GM18867 (cell line): ENCODE data around the gene SLC16A11.
A peak's percentile ranks its signal among the peaks of the same experiment; 100 is the strongest.
"Not testable (repeated sequence)": the region's sequence is repeated elsewhere in the genome, so short reads cannot be mapped to it uniquely, and the experiment has no call there.

Experiments used
- ATAC-seq: cut with Tn5 transposase; IDR thresholded peaks from one replicate; pipeline ENCODE4 v1.9.1; 2021; ENCODE audit warnings: mild to moderate bottlenecking, moderate library complexity; ENCODE audit not compliant: unreplicated experiment

The SLC16A11 gene

GRCh38 chr17:7058831-7059447 lies 15.0 kb upstream of the SLC16A11 start:
- ATAC-seq, result no peak

DNA sequence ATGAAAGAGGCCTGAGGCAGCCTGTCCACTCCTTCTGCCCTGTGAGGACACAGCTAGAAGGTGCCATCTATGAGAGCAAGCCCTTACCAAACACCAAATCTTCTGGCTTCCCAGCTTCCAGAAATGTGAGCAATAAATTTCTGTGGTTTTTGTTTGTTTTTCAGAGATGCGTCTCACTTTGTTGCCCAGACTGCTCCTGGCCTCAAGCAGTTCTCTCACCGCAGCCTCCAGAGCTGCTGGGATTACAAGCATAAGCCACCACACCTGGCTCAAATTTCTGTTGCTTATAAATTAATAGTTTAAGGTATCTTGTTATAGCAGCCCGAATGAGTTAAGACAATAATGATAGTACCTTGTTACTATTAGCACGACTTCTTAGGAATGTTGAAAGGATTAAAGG lies 12.5 kb upstream of the SLC16A11 start:
- ATAC-seq, result no peak

- not testable (repeated sequence) for ATAC-seq
Observed at GRCh38 chr17:7050583-7050982, 6.7 kb upstream of the SLC16A11 start.

DNA sequence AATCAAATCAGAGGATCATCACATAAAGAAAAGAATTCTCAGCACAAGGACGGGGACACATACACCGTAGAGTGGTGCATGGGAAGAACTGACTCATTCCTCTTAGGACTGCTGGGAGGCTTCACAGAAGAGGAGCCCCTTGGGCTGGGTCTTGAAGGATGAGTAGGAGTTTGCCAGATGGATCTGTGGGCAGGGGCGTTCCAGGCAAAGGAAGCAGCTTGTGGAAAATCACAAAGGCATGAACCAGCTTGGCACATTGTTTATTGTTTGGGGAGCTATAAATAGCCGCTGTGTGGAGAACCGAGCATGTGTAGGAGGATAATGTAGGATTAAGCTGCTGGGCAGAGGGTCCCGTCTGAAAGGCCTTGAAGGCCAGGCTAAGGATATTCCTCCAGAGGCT lies 5.1 kb upstream of the SLC16A11 start:
- ATAC-seq, result no peak

DNA sequence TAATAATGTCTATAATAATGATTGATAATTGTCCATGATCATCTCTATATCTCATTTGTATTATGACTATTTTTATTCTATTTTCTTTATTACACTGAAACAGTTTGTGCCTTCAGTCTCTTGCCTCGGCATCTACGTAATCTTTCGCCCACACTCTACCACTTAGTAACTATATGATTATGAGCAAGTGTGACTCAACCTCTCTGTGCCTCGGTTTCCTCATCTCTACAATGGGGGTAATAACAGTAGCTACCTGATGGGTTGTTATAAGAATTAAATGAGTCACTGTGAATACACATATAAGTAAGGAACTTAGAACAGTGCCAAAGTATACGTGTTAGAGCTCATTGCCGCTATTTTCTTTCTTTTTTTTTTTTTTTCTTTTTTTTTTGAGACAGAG lies 3.7 kb upstream of the SLC16A11 start:
- ATAC-seq, result no peak

DNA sequence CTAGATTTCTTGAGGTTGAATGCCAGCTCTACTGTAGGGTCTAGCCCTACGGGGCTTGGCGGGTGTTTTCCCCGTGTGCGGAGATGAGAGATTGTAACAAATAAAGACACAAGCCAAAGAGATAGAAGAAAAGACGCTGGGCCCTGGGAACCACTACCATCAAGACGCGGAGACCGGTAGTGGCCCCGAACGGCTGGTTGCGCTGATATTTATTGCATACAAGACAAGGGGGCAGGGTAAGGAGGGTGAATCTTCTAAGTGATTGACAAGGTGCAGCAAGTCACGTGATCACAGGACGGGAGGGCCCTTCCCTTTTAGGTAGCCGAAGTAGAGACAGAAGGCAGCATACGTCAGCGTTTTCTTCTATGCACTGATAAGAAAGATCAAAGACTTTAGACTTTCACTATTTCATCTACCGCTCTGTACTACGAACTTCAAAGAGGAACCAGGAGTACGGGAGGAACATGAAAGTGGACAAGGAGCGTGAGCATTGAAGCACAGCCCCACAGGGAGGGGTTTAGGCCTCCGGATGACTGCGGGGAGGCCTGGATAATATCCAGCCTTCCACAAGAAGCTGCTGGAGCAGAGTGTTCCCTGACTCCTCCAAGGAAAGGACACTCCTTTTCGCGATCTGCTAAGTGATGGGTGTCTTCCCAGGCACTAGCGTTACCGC lies 3.0 kb upstream of the SLC16A11 start:
- ATAC-seq, result not testable (repeated sequence)

DNA sequence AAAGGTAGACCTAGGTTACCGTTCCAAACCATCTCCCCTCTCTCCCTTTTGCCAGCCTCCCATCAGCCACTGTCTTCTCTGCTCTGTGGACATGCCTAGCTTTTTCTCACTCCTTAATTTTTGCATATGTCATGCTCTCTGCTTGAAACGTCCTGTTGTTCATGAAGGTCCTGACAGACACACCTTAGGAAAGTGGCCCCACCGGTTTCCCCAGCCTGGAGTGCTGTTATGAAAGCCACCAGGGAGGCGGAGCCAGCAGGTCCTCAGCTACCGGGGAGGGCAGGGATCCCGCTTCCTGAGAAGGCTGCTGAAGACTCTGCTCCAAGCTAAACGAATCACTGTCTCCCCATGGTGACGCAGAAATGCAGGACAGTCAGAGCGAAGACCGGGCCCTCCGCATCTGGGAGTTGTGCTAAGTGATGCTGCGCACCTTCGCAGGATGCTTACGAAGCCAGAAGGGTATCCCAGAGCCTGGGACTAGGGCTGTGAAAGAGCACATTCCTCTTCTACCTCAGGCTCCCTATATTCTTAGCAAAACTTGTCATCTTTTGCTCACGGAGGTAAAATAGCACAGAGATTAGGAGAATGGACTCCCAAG lies 2.3 kb upstream of the SLC16A11 start:
- ATAC-seq, result no peak

- ATAC-seq, result no peak
Observed at GRCh38 chr17:7045492-7046126, 1.7 kb upstream of the SLC16A11 start.

GRCh38 chr17:7043182-7043496 lies 753 bp downstream of the SLC16A11 start:
- ATAC-seq, result no peak

DNA sequence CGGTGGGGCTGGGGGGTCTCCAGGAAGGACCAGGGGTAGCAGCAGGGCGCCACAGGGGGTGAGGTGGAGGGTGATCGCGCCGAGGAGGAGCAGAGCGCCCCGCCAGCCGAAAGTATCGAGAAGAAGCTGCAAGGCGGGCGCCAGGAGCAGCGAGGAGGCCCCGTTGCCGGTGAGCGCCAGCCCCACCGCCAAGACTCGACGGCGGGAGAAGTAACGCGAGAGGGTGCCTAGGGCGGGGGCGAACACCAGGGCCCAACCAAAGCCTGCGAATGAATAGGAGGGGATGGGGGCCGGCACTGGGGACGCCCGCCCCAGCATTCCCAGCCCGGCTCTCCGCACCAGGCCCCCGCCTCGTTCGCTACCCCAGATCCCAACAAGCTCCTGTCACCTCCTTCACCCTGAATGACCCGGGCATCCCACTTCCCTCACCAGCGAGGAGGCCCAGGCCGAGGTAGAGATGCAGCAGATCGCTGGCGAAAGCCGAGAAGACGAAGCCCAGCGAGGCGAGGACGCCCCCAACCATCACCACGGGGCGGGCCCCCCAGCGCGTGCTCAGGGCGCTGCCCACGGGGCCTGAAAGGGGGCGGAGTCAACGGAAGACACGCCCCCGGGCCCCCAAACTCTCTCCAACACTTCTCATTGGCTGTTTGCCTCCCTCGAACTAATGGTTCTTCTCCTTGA lies 1.3 kb downstream of the SLC16A11 start:
- no peak for ATAC-seq

GRCh38 chr17:7041607-7042500 lies 2.0 kb downstream of the SLC16A11 start:
- no peak for ATAC-seq

DNA sequence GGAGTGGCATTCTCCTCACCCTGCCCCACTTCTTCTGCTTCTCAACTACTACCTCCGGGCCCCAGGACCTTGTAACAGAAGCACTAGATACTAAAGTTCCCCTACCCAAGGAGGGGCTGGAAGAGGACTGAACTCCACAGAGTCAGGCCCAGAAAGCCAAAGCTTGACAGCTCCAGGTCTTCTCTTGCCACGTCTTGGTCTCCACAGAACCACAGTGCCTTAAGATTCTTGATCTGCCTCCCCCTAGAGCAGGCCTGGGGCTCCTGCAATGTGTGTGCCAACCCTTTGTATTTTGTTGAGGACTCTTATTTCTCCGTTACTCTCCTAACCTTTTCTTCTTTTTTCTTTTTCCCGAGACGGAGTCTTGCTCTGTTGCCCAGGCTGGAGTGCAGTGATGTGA lies 4.1 kb downstream of the SLC16A11 start:
- ATAC-seq, result no peak

GRCh38 chr17:7038025-7038862 lies 5.6 kb downstream of the SLC16A11 start:
- no peak for ATAC-seq

GRCh38 chr17:7035591-7036368 lies 8.1 kb downstream of the SLC16A11 start, which contains the start of gene SLC16A13:
TSS of gene SLC16A13 (plus strand) at chr17:7036015. CDS start at chr17:7036383, 368 bp downstream.
- peak; percentile 90 for ATAC-seq

- ATAC-seq, result peak; percentile 17
Observed at GRCh38 chr17:7034955-7035590, 8.8 kb downstream of the SLC16A11 start.

- ATAC-seq, result no peak
Observed at GRCh38 chr17:7029659-7030058, 14.2 kb downstream of the SLC16A11 start.

- ATAC-seq, result no peak
Observed at GRCh38 chr17:7029096-7029495, 14.8 kb downstream of the SLC16A11 start.

- ATAC-seq, result no peak
Observed at GRCh38 chr17:7027335-7027734, 16.6 kb downstream of the SLC16A11 start.
